GM18870 (cell line): ENCODE data around the gene GDF10.

Experiments used
- ATAC-seq: cut with Tn5 transposase; IDR thresholded peaks from one replicate; pipeline ENCODE4 v1.9.1; 2021; ENCODE audit warnings: moderate library complexity; ENCODE audit not compliant: unreplicated experiment

Gene GDF10

GRCh38 chr10:47291682-47292081 is 8.3 kb upstream of the GDF10 start:
- ATAC-seq: no peak

DNA sequence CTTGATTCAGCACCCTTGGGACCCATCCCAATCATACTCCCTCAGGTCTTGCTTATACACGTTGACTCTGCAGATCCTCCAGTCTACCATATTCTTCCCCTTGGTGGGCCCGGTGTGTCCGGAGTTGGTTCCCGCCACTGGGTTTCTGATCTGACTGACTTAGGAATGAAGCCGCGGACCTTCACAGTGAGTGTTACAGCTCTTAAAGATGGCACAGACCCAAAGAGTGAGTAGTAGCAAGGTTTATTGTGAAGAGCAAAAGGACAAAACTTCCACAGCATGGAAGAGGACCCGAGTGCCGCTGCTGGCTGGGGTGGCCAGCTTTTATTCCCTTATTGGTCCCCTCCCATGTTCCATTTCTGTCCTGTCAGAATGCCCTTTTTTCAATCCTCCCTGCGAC is 5.9 kb upstream of the GDF10 start:
- no peak for ATAC-seq

- ATAC-seq: no peak
Measured at GRCh38 chr10:47294501-47294900, 5.5 kb upstream of the GDF10 start.

DNA sequence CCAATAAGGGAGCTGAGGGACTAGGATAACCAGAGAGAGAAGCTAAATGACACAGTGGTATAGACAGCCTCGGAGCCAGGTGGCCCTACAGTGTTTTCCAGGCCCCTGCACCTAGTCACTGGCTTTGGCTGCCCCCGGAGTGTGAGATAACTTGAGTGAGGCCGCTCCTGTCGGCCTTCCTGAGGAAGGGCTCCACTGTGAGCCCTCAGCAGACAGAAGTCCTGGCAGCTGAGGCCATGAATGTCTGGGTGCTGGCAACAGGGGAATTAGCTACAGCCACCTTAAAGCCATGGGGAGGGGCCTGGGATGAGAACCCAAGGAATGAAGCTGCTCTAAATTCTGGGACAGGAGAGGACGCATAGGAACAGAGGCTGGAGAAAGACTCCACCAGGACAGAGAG is 4.6 kb upstream of the GDF10 start:
- no peak for ATAC-seq

GRCh38 chr10:47296156-47296894 is 3.7 kb upstream of the GDF10 start:
- ATAC-seq: no peak

DNA sequence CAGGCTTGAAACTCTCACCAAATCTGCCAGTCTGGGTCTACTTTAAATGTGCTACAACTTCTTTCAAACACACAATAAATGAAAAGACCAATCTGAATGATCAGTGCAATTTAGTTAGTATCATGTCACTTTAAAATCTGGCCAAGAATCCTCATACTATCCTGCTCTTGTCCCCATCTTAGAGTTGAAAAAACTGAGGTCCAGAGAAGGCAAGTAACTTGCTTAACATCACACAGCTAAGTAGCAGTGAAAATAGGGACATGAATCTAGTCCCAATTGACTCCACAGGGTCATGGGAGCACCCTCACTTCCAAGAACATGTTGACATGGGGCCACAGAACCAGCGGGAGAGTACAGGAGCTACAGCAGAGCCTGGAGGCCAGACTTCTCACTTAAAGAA is 3.1 kb upstream of the GDF10 start:
- ATAC-seq: no peak

GRCh38 chr10:47297866-47298540 is 2.0 kb upstream of the GDF10 start:
- ATAC-seq: no peak

- no peak for ATAC-seq
Measured at GRCh38 chr10:47298715-47299114, 1.3 kb upstream of the GDF10 start.

DNA sequence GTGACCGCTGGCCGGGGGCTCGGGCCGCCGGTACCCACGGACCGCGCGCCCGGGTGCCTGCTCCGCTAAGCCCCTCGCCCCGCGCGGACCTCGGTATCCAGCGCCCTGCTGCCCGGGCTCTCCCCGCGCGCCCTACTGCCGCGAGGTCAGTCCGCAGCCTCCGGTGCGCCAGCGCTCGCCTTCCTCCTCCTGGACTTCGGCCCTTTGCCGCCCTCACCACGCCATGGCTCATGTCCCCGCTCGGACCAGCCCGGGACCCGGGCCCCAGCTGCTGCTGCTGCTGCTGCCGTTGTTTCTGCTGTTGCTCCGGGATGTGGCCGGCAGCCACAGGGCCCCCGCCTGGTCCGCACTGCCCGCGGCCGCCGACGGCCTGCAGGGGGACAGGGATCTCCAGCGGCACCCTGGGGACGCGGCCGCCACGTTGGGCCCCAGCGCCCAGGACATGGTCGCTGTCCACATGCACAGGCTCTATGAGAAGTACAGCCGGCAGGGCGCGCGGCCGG is 483 bp downstream of the GDF10 start:
- no peak for ATAC-seq

GRCh38 chr10:47301833-47302232 is 1.8 kb downstream of the GDF10 start:
- no peak for ATAC-seq

GRCh38 chr10:47303105-47303504 is 3.1 kb downstream of the GDF10 start:
- ATAC-seq: no peak

DNA sequence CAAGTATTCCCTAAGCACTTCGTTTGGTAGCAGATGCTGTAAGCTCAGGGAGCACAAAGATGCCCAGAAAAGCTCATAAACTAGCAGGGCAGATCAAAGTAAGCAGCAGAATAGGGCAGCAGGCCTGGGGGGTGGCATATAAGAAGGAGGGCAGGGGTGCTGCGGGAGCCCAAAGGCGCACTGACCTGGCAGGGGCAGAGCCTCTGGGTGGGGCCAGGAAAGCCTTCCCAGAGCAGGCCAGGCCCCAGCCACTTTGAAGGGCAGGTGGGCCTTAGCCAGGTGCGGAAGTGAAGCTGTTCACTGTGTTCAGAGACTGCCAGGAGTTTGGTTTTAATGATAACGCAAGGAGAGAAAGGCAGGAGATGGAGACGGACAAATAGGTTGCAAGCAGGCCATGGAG is 3.9 kb downstream of the GDF10 start:
- ATAC-seq: no peak

DNA sequence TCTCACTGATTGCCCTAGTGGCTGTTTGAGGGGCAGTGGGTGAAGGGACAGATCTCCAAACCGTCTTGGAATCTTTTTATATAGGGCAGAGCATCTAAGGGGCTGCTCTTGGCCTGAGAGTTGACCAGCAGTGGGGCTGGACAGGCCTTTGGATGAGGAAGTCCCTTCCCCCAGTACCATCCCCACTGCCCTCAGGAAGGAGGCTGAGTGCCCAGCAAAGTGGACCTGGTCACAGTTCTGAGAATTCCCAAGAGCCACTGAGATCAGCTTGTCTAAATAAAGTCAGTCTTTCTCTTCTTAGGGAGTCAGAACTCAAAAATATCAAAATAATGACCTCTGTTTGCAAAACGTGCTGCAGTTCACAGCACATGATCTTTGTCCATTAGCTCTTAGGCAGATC is 5.6 kb downstream of the GDF10 start:
- no peak for ATAC-seq

GRCh38 chr10:47306387-47307210 is 6.6 kb downstream of the GDF10 start:
- no peak for ATAC-seq

DNA sequence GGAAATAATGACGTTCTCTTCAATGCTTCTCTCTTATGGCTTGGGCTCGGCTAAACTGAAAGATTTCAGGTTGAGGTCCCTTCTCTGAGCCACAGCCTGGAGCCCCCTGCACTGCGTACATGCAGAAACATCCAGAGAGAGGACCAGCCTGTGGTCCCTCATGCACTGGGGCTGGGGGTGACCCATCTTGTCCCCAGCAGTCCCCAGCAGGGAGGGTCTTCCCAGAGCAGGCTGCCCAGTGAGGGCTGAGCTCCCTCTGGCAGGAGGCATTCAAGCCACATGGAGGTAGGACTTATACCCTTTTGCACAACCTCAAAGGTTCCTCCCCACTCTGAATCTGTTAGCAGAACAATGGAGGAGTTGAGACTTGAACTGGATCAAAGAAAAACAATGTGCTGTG is 7.4 kb downstream of the GDF10 start:
- no peak for ATAC-seq

DNA sequence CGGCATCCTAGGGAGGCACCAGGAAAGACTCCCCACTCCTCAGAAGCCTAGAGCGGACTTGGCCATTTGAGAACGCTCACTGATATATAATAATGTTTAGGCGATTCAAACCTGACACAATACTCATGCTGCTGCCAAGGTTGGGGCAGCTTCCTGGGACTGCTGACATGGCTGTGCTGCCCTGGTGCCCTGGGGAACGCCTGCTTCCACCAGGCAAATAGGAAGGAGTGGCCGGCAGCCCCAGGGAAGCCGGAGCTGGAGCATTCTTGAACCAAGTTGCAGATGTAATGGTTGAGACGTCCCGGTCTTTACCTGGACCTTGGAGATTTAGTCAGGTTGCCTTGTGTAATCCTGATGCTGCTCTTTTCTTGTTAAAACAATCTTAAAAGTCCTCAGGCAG is 8.8 kb downstream of the GDF10 start:
- no peak for ATAC-seq

DNA sequence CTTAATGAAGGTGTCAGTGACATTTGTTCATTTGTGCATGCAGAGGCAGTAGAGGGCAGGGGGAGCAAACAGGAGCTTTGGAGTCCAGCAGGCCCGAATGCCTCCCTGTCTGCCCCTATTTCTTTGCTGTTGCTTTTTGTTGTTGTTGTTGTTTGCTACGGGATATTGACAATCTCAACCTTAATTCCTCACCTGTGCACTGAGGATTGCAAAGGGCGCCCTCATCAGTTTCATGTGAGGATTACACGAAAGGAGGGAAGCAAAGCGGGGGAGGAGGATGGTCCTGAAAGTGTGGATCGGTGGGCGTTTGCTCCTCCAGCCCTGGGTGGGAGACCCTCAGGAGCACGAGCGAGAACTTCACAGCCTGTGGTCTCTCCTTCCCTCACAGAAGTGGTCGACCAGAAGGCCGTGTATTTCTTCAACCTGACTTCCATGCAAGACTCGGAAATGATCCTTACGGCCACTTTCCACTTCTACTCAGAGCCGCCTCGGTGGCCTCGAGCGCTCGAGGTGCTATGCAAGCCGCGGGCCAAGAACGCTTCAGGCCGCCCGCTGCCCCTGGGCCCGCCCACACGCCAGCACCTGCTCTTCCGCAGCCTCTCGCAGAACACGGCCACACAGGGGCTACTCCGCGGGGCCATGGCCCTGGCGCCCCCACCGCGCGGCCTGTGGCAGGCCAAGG is 9.6 kb downstream of the GDF10 start:
- no peak for ATAC-seq

DNA sequence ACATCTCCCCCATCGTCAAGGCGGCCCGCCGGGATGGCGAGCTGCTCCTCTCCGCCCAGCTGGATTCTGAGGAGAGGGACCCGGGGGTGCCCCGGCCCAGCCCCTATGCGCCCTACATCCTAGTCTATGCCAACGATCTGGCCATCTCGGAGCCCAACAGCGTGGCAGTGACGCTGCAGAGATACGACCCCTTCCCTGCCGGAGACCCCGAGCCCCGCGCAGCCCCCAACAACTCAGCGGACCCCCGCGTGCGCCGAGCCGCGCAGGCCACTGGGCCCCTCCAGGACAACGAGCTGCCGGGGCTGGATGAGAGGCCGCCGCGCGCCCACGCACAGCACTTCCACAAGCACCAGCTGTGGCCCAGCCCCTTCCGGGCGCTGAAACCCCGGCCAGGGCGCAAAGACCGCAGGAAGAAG is 10.1 kb downstream of the GDF10 start:
- no peak for ATAC-seq

DNA sequence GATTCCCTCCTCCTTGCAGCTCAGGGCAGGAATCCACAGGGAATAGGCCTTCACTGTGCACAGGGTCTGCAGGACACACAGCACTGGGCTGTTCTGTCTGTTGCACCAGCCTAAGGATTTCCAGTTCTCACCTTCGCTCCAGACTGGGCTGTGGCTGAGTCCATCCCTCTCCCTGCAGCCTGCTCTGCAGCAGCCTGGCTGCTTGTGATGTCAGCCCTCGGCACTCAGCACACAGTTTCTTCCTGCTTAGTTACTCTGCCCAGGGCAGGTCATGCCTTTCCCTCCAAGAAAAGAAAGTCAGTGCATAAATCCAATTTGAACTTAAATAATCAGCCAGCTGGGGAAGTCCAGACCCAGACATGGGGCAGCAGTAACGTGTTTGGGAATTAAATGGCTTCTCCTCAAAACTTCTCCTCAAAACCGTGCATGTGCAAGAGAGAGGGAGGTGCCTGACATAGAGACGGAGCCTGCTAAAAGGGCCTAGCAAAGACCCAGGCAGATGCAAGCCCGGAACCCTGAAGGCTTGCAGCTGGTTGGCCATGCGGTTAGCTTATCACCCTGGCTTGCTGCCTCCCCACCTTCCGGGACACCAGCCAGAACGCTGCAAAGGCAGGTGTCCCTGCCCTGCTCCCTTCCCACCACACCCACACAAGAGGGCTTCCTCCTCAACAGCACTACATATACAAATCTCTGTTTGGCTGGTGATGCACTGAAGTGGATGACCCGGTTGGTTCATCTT is 11.4 kb downstream of the GDF10 start:
- ATAC-seq: no peak

DNA sequence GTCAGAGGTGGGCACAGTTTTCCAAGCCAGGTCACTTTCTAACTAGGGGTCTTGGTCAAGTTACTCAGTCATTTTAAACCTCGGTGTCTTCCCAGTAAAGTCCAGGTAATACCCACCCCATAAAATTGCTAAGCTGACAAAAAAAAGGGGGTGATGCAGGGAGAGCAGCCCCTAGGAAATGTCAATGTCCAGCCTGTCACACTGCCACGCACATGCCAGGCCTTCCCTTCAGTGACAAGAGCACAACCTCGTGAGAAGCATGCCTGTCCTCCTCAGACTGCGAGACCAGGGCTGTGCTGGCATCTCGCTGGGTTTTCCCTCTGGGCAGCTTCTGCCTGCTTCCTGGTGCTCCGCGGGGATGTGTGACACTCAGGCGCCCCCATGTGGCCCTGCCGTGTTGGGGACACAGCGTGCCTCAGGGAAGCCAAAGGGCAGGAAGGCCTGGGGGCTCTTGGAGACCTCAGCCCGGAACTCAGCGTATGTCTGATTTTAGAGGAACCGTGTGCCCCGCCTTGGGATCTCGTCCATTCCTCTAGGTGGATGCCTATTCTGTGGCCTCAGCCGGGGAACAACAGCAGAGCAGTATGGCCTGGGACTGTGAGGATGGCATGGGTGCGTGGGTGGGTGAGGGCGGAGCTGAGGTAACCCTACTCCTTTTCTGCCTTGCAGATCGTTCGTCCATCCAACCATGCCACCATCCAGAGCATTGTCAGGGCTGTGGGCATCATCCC is 12.1 kb downstream of the GDF10 start:
- peak; percentile 63 for ATAC-seq
